Mucosa of gallbladder (tissue), 1 donor: ENCODE measurements around the gene HAGH. TPM values are rescaled to one million over a fixed set of nuclear protein-coding genes. Genes with fewer than 3 reads are reported as not detected.
"Not testable (repeated sequence)": the region's sequence is repeated elsewhere in the genome, so short reads cannot be mapped to it uniquely, and the experiment has no call there.

Experiments
- DNase-seq: peaks from one replicate; pipeline ENCODE4 v3.0.0-alpha.2; 2020; ENCODE audit warnings: low spot score
- total RNA-seq: library from RNA; stranded (reverse); gene quantifications from one replicate; pipeline ENCODE4 v1.2.1, GENCODE V29; 2021
- donor health status: DM: no; HTN: no; CAD: no.

Gene HAGH
- total RNA-seq = 82.2 TPM

GRCh38 chr16:1826691-1827573, at the start of gene HAGH, which contains the start of gene FAHD1:
HAGH (minus strand) TSS chr16:1826825; CDS start chr16:1826787, 38 bp downstream.
FAHD1 (plus strand) TSS chr16:1827206; CDS start chr16:1827239, 33 bp downstream.
- DNase-seq = peak; percentile 95

GRCh38 chr16:1876066-1876465, 49.4 kb upstream of the HAGH start:
- not testable (repeated sequence) for DNase-seq

DNA sequence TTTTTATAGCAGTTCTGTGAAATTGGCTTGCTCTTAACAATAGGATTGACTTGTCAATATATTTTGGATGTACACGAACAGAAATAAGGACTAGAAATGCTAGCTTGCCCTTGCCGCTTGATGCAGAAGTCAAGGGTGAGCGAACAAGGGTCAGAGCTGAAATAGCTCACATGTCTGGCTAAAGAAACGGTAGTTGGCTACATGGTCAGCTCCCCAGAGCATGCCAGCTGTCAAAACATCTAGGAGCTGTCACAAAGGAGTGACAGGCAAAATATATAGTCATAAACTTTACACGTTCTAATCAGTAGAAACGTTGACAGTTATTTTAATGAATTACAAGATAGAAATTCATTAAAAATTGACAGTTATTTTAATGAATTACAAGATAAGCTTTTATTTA, 48.2 kb upstream of the HAGH start:
- DNase-seq = no peak

DNA sequence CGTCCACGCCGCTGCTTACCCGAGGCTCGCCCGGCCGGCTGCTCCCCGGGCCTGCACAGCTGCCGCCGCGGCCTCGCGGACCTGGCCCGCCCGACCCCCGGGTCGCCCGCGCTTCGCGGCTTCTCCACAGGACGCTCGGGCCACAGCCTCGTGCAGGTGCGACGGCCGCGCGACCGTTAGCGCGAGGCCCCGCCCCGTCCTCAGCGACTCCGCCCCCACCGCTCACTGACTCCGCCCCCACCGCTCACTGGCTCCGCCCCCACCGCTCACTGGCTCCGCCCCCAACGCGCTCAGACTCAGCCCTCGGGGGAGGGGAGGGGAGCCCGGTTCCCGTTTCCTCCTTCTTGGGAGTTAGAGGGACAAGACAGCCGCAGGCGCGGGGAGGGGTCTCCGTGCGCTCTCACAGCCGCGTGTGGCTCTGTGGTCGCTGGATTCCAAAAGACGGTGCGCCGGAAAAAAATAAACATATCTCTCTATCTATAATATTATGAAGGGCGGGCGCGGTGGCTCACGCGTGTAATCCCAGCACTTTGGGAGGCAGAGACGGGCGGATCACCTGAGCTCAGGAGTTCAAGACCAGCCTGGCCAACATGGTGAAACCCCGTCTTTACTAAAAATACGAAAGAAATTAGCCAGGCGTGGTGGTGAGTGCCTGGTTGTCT, 45.5 kb upstream of the HAGH start, which contains the start of gene MEIOB:
TSS of gene MEIOB (minus strand) at position 191 of the 662 bp plus-strand sequence. CDS start 3,989 bp downstream, outside the sequence.
- no peak for DNase-seq

GRCh38 chr16:1870365-1871082, 43.9 kb upstream of the HAGH start:
- no peak for DNase-seq

GRCh38 chr16:1865902-1866690, 39.5 kb upstream of the HAGH start:
- no peak for DNase-seq

- DNase-seq = no peak
Observed at GRCh38 chr16:1863681-1864460, 37.2 kb upstream of the HAGH start.

GRCh38 chr16:1862394-1862793, 35.8 kb upstream of the HAGH start:
- DNase-seq = no peak

GRCh38 chr16:1861730-1862129, 35.1 kb upstream of the HAGH start:
- DNase-seq = no peak

- no peak for DNase-seq
Observed at GRCh38 chr16:1859650-1860049, 33.0 kb upstream of the HAGH start.

- DNase-seq = no peak
Observed at GRCh38 chr16:1858189-1858865, 31.7 kb upstream of the HAGH start.

DNA sequence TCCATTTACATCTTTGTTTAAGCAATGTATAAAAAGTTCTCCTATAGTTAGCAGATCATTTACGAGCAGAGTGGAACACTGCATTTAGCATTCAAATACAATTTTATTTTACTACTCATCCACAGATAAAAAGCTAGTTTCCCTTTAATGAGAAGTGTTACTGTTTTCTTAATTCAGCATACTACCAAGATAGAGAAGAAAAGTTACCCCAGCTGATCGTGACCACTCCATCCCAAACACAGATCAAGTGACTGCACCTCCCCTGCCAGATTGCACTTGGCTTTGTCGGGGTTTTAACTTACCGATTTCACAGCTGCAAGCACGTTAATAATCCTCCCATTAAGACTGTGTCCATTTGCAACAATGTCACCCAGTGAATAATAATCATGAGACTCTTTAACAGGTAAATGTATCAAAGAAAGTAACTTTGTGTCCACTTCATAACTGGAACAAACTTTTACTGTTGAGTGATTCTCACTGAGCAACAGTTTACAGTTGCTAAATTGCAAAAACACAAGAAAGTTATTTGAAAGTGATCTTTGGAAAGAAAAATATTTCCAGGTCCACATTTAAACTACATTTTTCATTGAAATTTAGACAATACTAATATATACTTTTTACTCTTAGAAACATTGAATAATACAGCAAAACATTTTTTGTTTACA, 30.9 kb upstream of the HAGH start:
- no peak for DNase-seq

DNA sequence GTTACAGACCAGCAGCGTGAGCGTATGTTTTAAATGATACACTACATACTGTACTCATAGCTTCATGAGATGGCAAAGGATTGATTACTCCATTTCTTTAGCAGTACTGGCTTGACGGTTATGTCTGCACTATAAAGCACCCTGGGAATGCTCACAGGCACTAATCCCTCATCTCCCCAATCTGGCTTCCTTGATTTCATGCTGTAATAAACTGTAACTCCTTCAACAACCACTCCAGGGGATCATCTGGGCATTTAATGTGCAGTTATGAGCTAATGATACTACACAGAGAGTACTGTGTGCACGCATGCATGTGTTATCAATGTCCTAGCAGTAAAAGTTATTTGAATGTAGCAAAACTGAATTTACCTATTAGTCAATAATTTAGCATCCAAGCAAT, 25.2 kb upstream of the HAGH start:
- DNase-seq = no peak

DNA sequence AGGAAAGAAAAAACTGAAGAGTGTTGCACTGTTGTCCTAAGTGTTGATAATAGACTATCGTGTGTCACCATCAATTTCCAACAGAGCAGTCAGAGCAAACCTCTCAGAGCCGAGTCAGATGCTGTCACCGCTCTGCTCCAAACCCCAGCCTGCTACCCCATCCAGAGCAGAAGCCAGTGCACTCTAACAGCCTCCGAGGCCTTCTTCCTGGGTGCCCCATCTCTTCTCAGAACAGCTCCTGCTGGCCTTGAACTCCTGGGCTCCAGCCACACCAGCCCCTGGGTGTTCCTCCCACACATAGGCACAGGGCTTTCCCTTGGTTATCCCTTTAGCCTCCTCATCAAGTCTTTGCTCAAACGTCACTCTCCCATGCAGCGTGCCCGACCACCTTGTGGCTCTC, 24.4 kb upstream of the HAGH start:
- DNase-seq = no peak

GRCh38 chr16:1846416-1846815, 19.8 kb upstream of the HAGH start:
- DNase-seq = no peak

GRCh38 chr16:1845985-1846384, 19.4 kb upstream of the HAGH start:
- no peak for DNase-seq

GRCh38 chr16:1839554-1839953, 12.9 kb upstream of the HAGH start:
- DNase-seq = no peak

- DNase-seq = no peak
Observed at GRCh38 chr16:1834096-1834495, 7.5 kb upstream of the HAGH start.

GRCh38 chr16:1832838-1833454, 6.3 kb upstream of the HAGH start:
- DNase-seq = no peak
